Peyer's patch (tissue), 4 donors: ENCODE results near the gene ASCC1.

Experiments used
- CTCF ChIP-seq, 6 experiments: fragments of 450-650 bp in 4 of 6; fragments of 200-600 bp in 2 of 6; sonication (generic) in 1 of 6; IDR thresholded peaks; one replicate each; pipeline ENCODE4 v1.5.1; 2017 to 2019; ENCODE audit warnings: antibody characterized with exemption in 6 of 6, mild to moderate bottlenecking in 3 of 6, moderate library complexity in 1 of 6
- POLR2A ChIP-seq, 2 donors: fragments of 450-650 bp; IDR thresholded peaks; one replicate each; pipeline ENCODE4 v1.5.1; 2017; ENCODE audit warnings: antibody characterized with exemption in 2 of 2, mild to moderate bottlenecking in 2 of 2, moderate library complexity in 2 of 2

- TF ChIP-seq CTCF (IDR thresholded peaks at IDR 0.05) (no peak), POLR2A (IDR thresholded peaks at IDR 0.05) (no peak)
Measured at GRCh38 chr10:72122221-72122620, 93.9 kb downstream of the ASCC1 start.
